IMR-90 (cell line): ENCODE measurements around the gene SEPTIN10. TPM values are rescaled to one million over a fixed set of nuclear protein-coding genes. Genes with fewer than 3 reads are reported as not detected.

ENCODE experiments used
- ATAC-seq: fragments of 200-7000 bp; cut with Tn5 transposase; 2 replicates; pipeline ENCODE4 v1.9.1; 2020; ENCODE audit warnings: low read depth, mild to moderate bottlenecking, moderate library complexity
- BruUV-seq: library from RNA; stranded (reverse); fragments of 400-500 nt; replicated peaks from 2 replicates; lab custom pipeline; 2021; lab: Mats Ljungman, UMichigan
- CTCF ChIA-PET: fragments of 300-600 bp; formaldehyde crosslinking; extraction: SDS; loops from one replicate; lab custom pipeline; 2021; ENCODE audit warnings: antibody characterized with exemption; lab: Yijun Ruan, JAX
- POLR2A ChIA-PET: fragments of 300-600 bp; sonication (Branson Sonifier 250); formaldehyde crosslinking; loops from one replicate; lab custom pipeline; 2022; ENCODE audit warnings: antibody characterized with exemption; ENCODE audit not compliant: unreplicated experiment; lab: Charles Lee
- DNase-seq: peaks from one replicate; pipeline ENCODE4 v3.0.0; 2013
- H2AFZ ChIP-seq: replicated peaks from 2 replicates; pipeline ENCODE3; 2013; ENCODE audit warnings: low read length, mild to moderate bottlenecking; ENCODE audit not compliant: poor library complexity
- H2AK5ac ChIP-seq: 2 replicates; pipeline ENCODE4 v1.6.1; 2013; ENCODE audit warnings: low read depth, low read length, inconsistent platforms
- H2AK9ac ChIP-seq: replicated peaks from 2 replicates; pipeline ENCODE3; 2013; ENCODE audit warnings: mild to moderate bottlenecking, low read depth, low read length, moderate library complexity; ENCODE audit not compliant: poor library complexity
- H2BK120ac ChIP-seq: 2 replicates; pipeline ENCODE4 v1.6.1; 2013; ENCODE audit warnings: low read depth, low read length, inconsistent platforms
- H2BK15ac ChIP-seq: 3 replicates; pipeline ENCODE4 v1.6.1; 2013; ENCODE audit warnings: low read depth, low read length, inconsistent platforms
- H2BK20ac ChIP-seq: 2 replicates; pipeline ENCODE4 v1.6.1; 2013; ENCODE audit warnings: low read depth, mild to moderate bottlenecking, inconsistent platforms, low read length, moderate library complexity
- H2BK5ac ChIP-seq: 2 replicates; pipeline ENCODE4 v1.6.1; 2013; ENCODE audit warnings: mild to moderate bottlenecking, low read depth, low read length, inconsistent platforms; ENCODE audit not compliant: poor library complexity, severe bottlenecking
- H3K14ac ChIP-seq: replicated peaks from 2 replicates; pipeline ENCODE4 v1.6.1; 2013; ENCODE audit warnings: low read depth, low read length, inconsistent platforms
- H3K18ac ChIP-seq: 2 replicates; pipeline ENCODE4 v1.6.1; 2013; ENCODE audit warnings: low read depth, low read length, control low read depth
- H3K23ac ChIP-seq: 2 replicates; pipeline ENCODE4 v1.6.1; 2013; ENCODE audit warnings: low read depth, low read length, inconsistent platforms
- H3K27ac ChIP-seq: 2 replicates; pipeline ENCODE4 v1.5.1; 2013; ENCODE audit warnings: mild to moderate bottlenecking, control low read depth, low read length; ENCODE audit not compliant: insufficient read depth
- H3K27me3 ChIP-seq: 2 replicates; pipeline ENCODE4 v1.6.1; 2013; ENCODE audit warnings: low read length; ENCODE audit not compliant: control insufficient read depth, insufficient read depth
- H3K36me3 ChIP-seq: 2 replicates; pipeline ENCODE4 v1.6.1; 2013; ENCODE audit warnings: low read length, mixed read lengths; ENCODE audit not compliant: control insufficient read depth, insufficient read depth
- H3K4ac ChIP-seq: 2 replicates; pipeline ENCODE4 v1.6.1; 2013; ENCODE audit warnings: low read depth, low read length, inconsistent platforms
- H3K4me1 ChIP-seq: 2 replicates; pipeline ENCODE4 v1.6.1; 2013; ENCODE audit warnings: low read length, mixed read lengths; ENCODE audit not compliant: control insufficient read depth, insufficient read depth
- H3K4me2 ChIP-seq: 2 replicates; pipeline ENCODE4 v1.6.1; 2013; ENCODE audit warnings: low read depth, mild to moderate bottlenecking, control low read depth, low read length, moderate library complexity
- H3K4me3 ChIP-seq: 2 replicates; pipeline ENCODE4 v1.5.1; 2013; ENCODE audit warnings: low read depth, mild to moderate bottlenecking, control low read depth, low read length, moderate library complexity; ENCODE audit not compliant: insufficient read depth
- H3K56ac ChIP-seq: 2 replicates; pipeline ENCODE4 v1.6.1; 2013; ENCODE audit warnings: low read length, inconsistent platforms; ENCODE audit not compliant: insufficient read depth; ENCODE audit errors: extremely low read depth
- H3K79me1 ChIP-seq, 2 experiments: 2 replicates each; pipeline ENCODE4 v1.6.1; 2013; ENCODE audit warnings: low read length in 2 of 2, inconsistent platforms in 1 of 2, low read depth in 1 of 2
- H3K9ac ChIP-seq: 2 replicates; pipeline ENCODE4 v1.6.1; 2013; ENCODE audit warnings: low read depth, low read length, control low read depth
- H3K9me1 ChIP-seq: 2 replicates; pipeline ENCODE4 v1.6.1; 2013; ENCODE audit warnings: low read length, inconsistent platforms; ENCODE audit not compliant: insufficient read depth
- H3K9me3 ChIP-seq: 2 replicates; pipeline ENCODE4 v1.6.1; 2013; ENCODE audit warnings: low read length; ENCODE audit not compliant: control insufficient read depth, insufficient read depth
- H4K20me1 ChIP-seq: 2 replicates; pipeline ENCODE4 v1.6.1; 2013; ENCODE audit warnings: low read length, inconsistent platforms; ENCODE audit not compliant: insufficient read depth
- H4K5ac ChIP-seq: 2 replicates; pipeline ENCODE4 v1.6.1; 2013; ENCODE audit warnings: mild to moderate bottlenecking, low read depth, low read length, control low read depth
- H4K8ac ChIP-seq, 2 experiments: 2 replicates each; pipeline ENCODE4 v1.6.1; 2013; ENCODE audit warnings: low read depth in 2 of 2, low read length in 2 of 2, control low read depth in 1 of 2, inconsistent platforms in 1 of 2
- H4K91ac ChIP-seq: 2 replicates; pipeline ENCODE4 v1.6.1; 2013; ENCODE audit warnings: low read depth, low read length, inconsistent platforms; ENCODE audit not compliant: insufficient read depth
- BHLHE40 ChIP-seq: fragments of 150-350 bp; IDR thresholded peaks from 2 replicates; pipeline ENCODE4 v1.6.1; 2016; ENCODE audit warnings: mild to moderate bottlenecking, low read depth, low read length
- CEBPB ChIP-seq: IDR thresholded peaks from 2 replicates; pipeline ENCODE4 v1.6.1; 2012; ENCODE audit warnings: low read depth, low read length, improper control_type of control experiment
- CHD1 ChIP-seq: IDR thresholded peaks from 2 replicates; pipeline ENCODE4 v1.6.1; 2012; ENCODE audit warnings: low read depth, low read length, improper control_type of control experiment
- RFX5 ChIP-seq: IDR thresholded peaks from 2 replicates; pipeline ENCODE4 v1.8.0; 2012; ENCODE audit warnings: low read depth, mild to moderate bottlenecking, low read length, moderate library complexity
- SMC3 ChIP-seq: fragments of 150-350 bp; IDR thresholded peaks from 2 replicates; pipeline ENCODE4 v1.6.1; 2016; ENCODE audit warnings: low read depth, mild to moderate bottlenecking, antibody characterized with exemption, low read length, moderate library complexity
- WGBS, 2 experiments: methylation state at CpG; one replicate each; pipeline versions ENCODE4 v1.1.5 to v1.1.7; 2013; ENCODE audit warnings: missing lambda C conversion rate in 2 of 2; ENCODE audit not compliant: insufficient read length in 1 of 2; ENCODE audit errors: extremely low coverage in 2 of 2; 5-methylcytosine and 5-hydroxymethylcytosine counted together
- dilution Hi-C: fragments of 300-500 bp; cut with HindIII; formaldehyde crosslinking; loops from one replicate; pipeline ENCODE4 v1.14.3; 2018; ENCODE audit warnings: low sequenced_read_pairs; ENCODE audit not compliant: unreplicated experiment
- in situ Hi-C: fragments of 300-500 bp; cut with MboI; formaldehyde crosslinking; loops from 3 replicates; pipeline ENCODE4 v1.14.3; 2019; ENCODE audit warnings: low sequenced_read_pairs, inconsistent platforms, mixed read lengths
- intact Hi-C: fragments of 100-400 bp; cut with micrococcal nuclease; formaldehyde crosslinking; loops from 2 replicates; pipeline ENCODE4 v1.10.0; 2022
- polyA plus RNA-seq, 3 experiments: library from polyadenylated mRNA; depleted of rRNA; stranded (reverse); fragments of >200 nt; gene quantifications; 2 replicates each; pipeline ENCODE4 v1.2.3, GENCODE V29; 2012; ENCODE audit warnings: low replicate concordance in 1 of 3
- total RNA-seq: library from RNA; depleted of rRNA; stranded (reverse); fragments of >200 nt; gene quantifications from 2 replicates; pipeline ENCODE4 v1.2.3, GENCODE V29; 2012

Gene SEPTIN10
- total and polyA plus RNA-seq, 2 of the 4 experiments (the other 2 are of a cell fraction): 55.4 to 82.6 TPM

DNA sequence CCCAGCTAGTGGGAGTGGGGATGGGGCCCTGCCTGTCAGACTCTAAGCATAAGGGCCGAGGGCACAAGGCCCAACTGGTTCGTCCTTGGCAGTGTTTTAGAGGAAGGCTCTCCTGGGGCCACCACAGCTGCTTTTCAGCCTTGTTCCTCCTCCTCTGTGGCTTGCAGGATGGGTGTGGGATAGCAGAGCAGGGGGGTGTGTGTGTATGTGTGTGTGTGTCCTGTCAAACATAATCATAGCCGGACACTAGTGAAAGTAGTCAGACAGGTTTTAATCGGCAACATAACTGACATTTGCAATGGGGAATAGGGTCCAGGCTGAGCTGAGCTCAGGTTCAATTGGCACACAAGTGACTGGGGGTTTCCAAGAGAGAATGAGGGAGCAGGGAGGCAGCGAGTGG, 114.2 kb downstream of the SEPTIN10 start:
- intact Hi-C loops: loop anchor here (5.0 kb wide), 1 partner anchor 177 kb away; no protein-coding TSS in a partner anchor
- Histone ChIP-seq H4K91ac (no peak overlapping the region), H3K27ac (no peak overlapping the region), H3K4ac (peak overlapping the region; percentile 71; the same call in 1 of the 2 replicates), H3K4me3 (no peak overlapping the region), H2AFZ (no peak overlapping the region), H3K27me3 (no peaks in the 10 kb centered on the region), H3K36me3 (peaks cover 28% of the 10 kb centered on the region), H2AK9ac (no peak overlapping the region), H3K23ac (peak overlapping the region; percentile 21; the same call in 1 of the 2 replicates), H3K56ac (no peak overlapping the region), H3K9ac (no peak overlapping the region), H3K79me1 (peaks cover 0 to 32% of the 10 kb centered on the region in 2 experiments; a peak in 2 of 4 replicates), H2AK5ac (peak overlapping the region; percentile 72; the same call in 1 of the 2 replicates), H2BK5ac (peak overlapping the region; percentile 22), H4K5ac (no peak overlapping the region), H3K9me1 (peaks cover 23% of the 10 kb centered on the region), H3K4me2 (no peak overlapping the region), H4K8ac (no peak overlapping the region), H2BK15ac (peak overlapping the region; percentile 47; the same call in 1 of the 3 replicates), H2BK120ac (peak overlapping the region; percentile 28; the same call in 1 of the 2 replicates), H3K9me3 (no peaks in the 10 kb centered on the region), H2BK20ac (peak overlapping the region; percentile 67), H3K14ac (0 out of 2 replicates have a peak overlapping the region, but pooled peaks have one; percentile 34), H3K18ac (no peak overlapping the region), H3K4me1 (peaks cover 14% of the 10 kb centered on the region), H4K20me1 (peaks cover 9% of the 10 kb centered on the region; the same call in 1 of the 2 replicates)
- in situ Hi-C loops: no loop called here
- dilution Hi-C loops: no loop called here
- no TSS peak for BruUV-seq
- ChIA-PET CTCF (interaction anchor here (1.5 kb wide), 1 partner anchor 11 kb away, joined by 4 read pairs; no protein-coding TSS in a partner anchor), POLR2A (no interaction called here)
- no peak for ATAC-seq
- DNase-seq: no peak
- WGBS, 2 experiments: 87% methylated on average over 4 of the region's 5 CpGs; no CpG with 5 or more reads in 1 of the 2 experiments
- TF ChIP-seq SMC3 (no peak), CHD1 (no peak), CEBPB (no peak), RFX5 (no peak), BHLHE40 (no peak)
